ENCODE measurements around the gene C16orf92.
"Not testable (repeated sequence)": the region's sequence is repeated elsewhere in the genome, so short reads cannot be mapped to it uniquely, and the experiment has no call there.

The C16orf92 gene

GRCh38 chr16:30027588-30028437, 4.8 kb downstream of the C16orf92 start:
- no peak for DNase-seq

GRCh38 chr16:30028438-30029076, 5.6 kb downstream of the C16orf92 start:
- no peak for DNase-seq

GRCh38 chr16:30030011-30030685, 7.2 kb downstream of the C16orf92 start:
- no peak for DNase-seq

GRCh38 chr16:30030841-30031413, 7.9 kb downstream of the C16orf92 start, which contains the start of gene TLCD3B:
Gene TLCD3B, minus strand, starts transcription at chr16:30031271. Its CDS starts 744 bp downstream, at chr16:30030527.
- no peak for DNase-seq

GRCh38 chr16:30031477-30031918, 8.5 kb downstream of the C16orf92 start:
- DNase-seq = no peak

GRCh38 chr16:30032083-30032819, 9.3 kb downstream of the C16orf92 start:
- DNase-seq = peak; percentile 76

GRCh38 chr16:30033270-30033669, 10.3 kb downstream of the C16orf92 start:
- no peak for DNase-seq

- no peak for DNase-seq
These were observed 17.2 kb downstream of the C16orf92 start for GRCh38 chr16:30040221-30040620.

- not testable (repeated sequence) for DNase-seq
These were observed 17.7 kb downstream of the C16orf92 start for GRCh38 chr16:30040690-30041089.

- no peak for DNase-seq
These were observed 18.8 kb downstream of the C16orf92 start for GRCh38 chr16:30041841-30042240.

- no peak for DNase-seq
These were observed 23.2 kb downstream of the C16orf92 start for GRCh38 chr16:30046178-30046577.

- no peak for DNase-seq
These were observed 23.6 kb downstream of the C16orf92 start for GRCh38 chr16:30046588-30046987.

GRCh38 chr16:30049871-30050270, 26.9 kb downstream of the C16orf92 start:
- no peak for DNase-seq

- DNase-seq = no peak
These were observed 28.5 kb downstream of the C16orf92 start for GRCh38 chr16:30051518-30051917.

GRCh38 chr16:30052671-30053372, 29.8 kb downstream of the C16orf92 start:
- DNase-seq = peak; percentile 81

GRCh38 chr16:30053376-30054015, 30.5 kb downstream of the C16orf92 start:
- no peak for DNase-seq

GRCh38 chr16:30054451-30054850, 31.5 kb downstream of the C16orf92 start:
- DNase-seq = no peak

- no peak for DNase-seq
These were observed 32.1 kb downstream of the C16orf92 start for GRCh38 chr16:30054959-30055553.

- no peak for DNase-seq
These were observed 37.3 kb downstream of the C16orf92 start for GRCh38 chr16:30060346-30060745.

GRCh38 chr16:30060836-30061554, 38.0 kb downstream of the C16orf92 start:
- no peak for DNase-seq
